ENCODE results near the gene CDH4. TPM values are rescaled to one million over a fixed set of nuclear protein-coding genes. Genes with fewer than 3 reads are reported as not detected.

CDH4 gene
- total and polyA plus RNA-seq, 12 donors, result 0.04 to 0.25 (median 0.08) TPM; not detected in 5

GRCh38 chr20:61845233-61845671 is 593.2 kb downstream of the CDH4 start:
- peaks cover 0 to 50% (median 26%) of the 10 kb centered on the region in 7 donors for H3K27me3 ChIP-seq
- WGBS, 2 donors, result 44 to 47% methylated on average over 19 of the region's 19 CpGs
- no peaks in the 10 kb centered on the region for H3K9me3 ChIP-seq
- DNase-seq (no peak), ATAC-seq (no peak)
- no peak overlapping the region for H3K4me3 ChIP-seq
- no peaks in the 10 kb centered on the region for H3K36me3 ChIP-seq
- no peak overlapping the region for H3K27ac ChIP-seq
- TF ChIP-seq CTCF (IDR thresholded peaks at IDR 0.05), result no peak
- intact Hi-C loops (cut with DNase I), result no loop called here
- no peaks in the 10 kb centered on the region for H3K4me1 ChIP-seq

GRCh38 chr20:61846074-61846473 is 594.0 kb downstream of the CDH4 start:
- H3K27ac ChIP-seq, result no peak overlapping the region
- no peaks in the 10 kb centered on the region for H3K36me3 ChIP-seq
- DNase-seq, result no peak
- intact Hi-C loops (cut with DNase I), result no loop called here
- TF ChIP-seq CTCF (IDR thresholded peaks at IDR 0.05), result no peak
- H3K4me1 ChIP-seq, result no peaks in the 10 kb centered on the region
- H3K27me3 ChIP-seq, result peaks cover 0 to 58% (median 34%) of the 10 kb centered on the region in 7 donors
- no peaks in the 10 kb centered on the region for H3K9me3 ChIP-seq
- 55 to 57% methylated on average over 15 of the region's 15 CpGs for WGBS, 2 donors
- H3K4me3 ChIP-seq, result no peak overlapping the region
- peak in 1 of 8 donors; percentile 42 for ATAC-seq

- H3K9me3 ChIP-seq, result no peaks in the 10 kb centered on the region
- WGBS, 2 donors, result 79 to 86% methylated on average over 11 of the region's 11 CpGs
- no peak overlapping the region for H3K4me3 ChIP-seq
- no peak for TF ChIP-seq CTCF (IDR thresholded peaks at IDR 0.05)
- no peaks in the 10 kb centered on the region for H3K4me1 ChIP-seq
- peaks cover 0 to 66% (median 40%) of the 10 kb centered on the region in 7 donors for H3K27me3 ChIP-seq
- intact Hi-C loops (cut with DNase I), result no loop called here
- H3K36me3 ChIP-seq, result no peaks in the 10 kb centered on the region
- no peak overlapping the region for H3K27ac ChIP-seq
- ATAC-seq, result no peak
- no peak for DNase-seq
Measured at GRCh38 chr20:61846741-61847419, 594.8 kb downstream of the CDH4 start.

GRCh38 chr20:61847420-61847748 is 595.3 kb downstream of the CDH4 start:
- no peak overlapping the region for H3K4me3 ChIP-seq
- peaks cover 0 to 70% (median 46%) of the 10 kb centered on the region in 7 donors for H3K27me3 ChIP-seq
- ATAC-seq (no peak), DNase-seq (no peak)
- intact Hi-C loops (cut with DNase I), result no loop called here
- H3K9me3 ChIP-seq, result no peaks in the 10 kb centered on the region
- H3K4me1 ChIP-seq, result no peaks in the 10 kb centered on the region
- 92 to 93% methylated on average over 10 of the region's 10 CpGs for WGBS, 2 donors
- no peaks in the 10 kb centered on the region for H3K36me3 ChIP-seq
- no peak for TF ChIP-seq CTCF (IDR thresholded peaks at IDR 0.05)
- no peak overlapping the region for H3K27ac ChIP-seq

All from heart right ventricle (tissue), 16 donors.